ENCODE measurements around the gene WDPCP. TPM values are rescaled to one million over a fixed set of nuclear protein-coding genes. Genes with fewer than 3 reads are reported as not detected.
"Not testable (repeated sequence)": the region's sequence is repeated elsewhere in the genome, so short reads cannot be mapped to it uniquely, and the experiment has no call there.

The WDPCP gene
- total RNA-seq, 3 donors from 2014 or later (not counting 1 experiment from before 2014, with no cell fraction given), result 22.0 to 23.7 (median 22.9) TPM

- ATAC-seq (no peak), DNase-seq (no peak)
- Mint-ChIP-seq H3K4me3 (no peak overlapping the region), H3K36me3 (peaks cover 15% of the 10 kb centered on the region), H3K27ac (no peak overlapping the region), H3K27me3 (ENCODE audit: low read depth in 2 of 2) (no peaks in the 10 kb centered on the region), H3K4me1 (no peaks in the 10 kb centered on the region), H3K9me3 (peaks cover 3 to 8% of the 10 kb centered on the region in 2 donors)
- TF ChIP-seq CTCF (IDR thresholded peaks at IDR 0.05), result no peak
- no peaks in the 10 kb centered on the region for H3K4me1 ChIP-seq (ENCODE audit: control insufficient read depth, insufficient read depth, low read length)
- no peaks in the 10 kb centered on the region for H3K9me3 ChIP-seq (ENCODE audit: control insufficient read depth, insufficient read depth, low read length)
- no peaks in the 10 kb centered on the region for H3K36me3 ChIP-seq (ENCODE audit: control insufficient read depth, insufficient read depth, low read length)
- no peak overlapping the region for H3K27ac ChIP-seq (ENCODE audit: low read length)
- intact Hi-C loops (cut with micrococcal nuclease), result no loop called here
- no peak overlapping the region for H3K4me3 ChIP-seq (ENCODE audit: low read length)
- no CpG with 5 or more reads among the region's 1 CpG for WGBS (ENCODE audit: insufficient coverage)
- H3K27me3 ChIP-seq (ENCODE audit: control insufficient read depth, insufficient read depth, low read length), result no peaks in the 10 kb centered on the region
Measured at GRCh38 chr2:63369146-63369545, 219.1 kb downstream of the WDPCP start.

- no peak for TF ChIP-seq CTCF (IDR thresholded peaks at IDR 0.05)
- H3K27me3 ChIP-seq (ENCODE audit: control insufficient read depth, insufficient read depth, low read length), result no peaks in the 10 kb centered on the region
- no peak overlapping the region for H3K27ac ChIP-seq (ENCODE audit: low read length)
- no peak overlapping the region for H3K4me3 Mint-ChIP-seq
- WGBS (ENCODE audit: insufficient coverage), result 100% methylated on average over 1 of the region's 1 CpG
- H3K9me3 Mint-ChIP-seq, result no peaks in the 10 kb centered on the region
- DNase-seq (no peak), ATAC-seq (no peak)
- H3K9me3 ChIP-seq (ENCODE audit: control insufficient read depth, insufficient read depth, low read length), result no peaks in the 10 kb centered on the region
- no peak overlapping the region for H3K27ac Mint-ChIP-seq
- H3K4me1 Mint-ChIP-seq, result peaks cover 0 to 14% of the 10 kb centered on the region in 2 donors
- no peaks in the 10 kb centered on the region for H3K4me1 ChIP-seq (ENCODE audit: control insufficient read depth, insufficient read depth, low read length)
- H3K4me3 ChIP-seq (ENCODE audit: low read length), result no peak overlapping the region
- H3K36me3 ChIP-seq (ENCODE audit: control insufficient read depth, insufficient read depth, low read length), result no peaks in the 10 kb centered on the region
- intact Hi-C loops (cut with micrococcal nuclease), result no loop called here
- H3K27me3 Mint-ChIP-seq (ENCODE audit: low read depth in 2 of 2), result no peaks in the 10 kb centered on the region
- no peaks in the 10 kb centered on the region for H3K36me3 Mint-ChIP-seq
Measured at GRCh38 chr2:63364866-63365265, 223.4 kb downstream of the WDPCP start.

GRCh38 chr2:63357722-63358121, 230.6 kb downstream of the WDPCP start:
- peaks cover 24% of the 10 kb centered on the region for H3K36me3 Mint-ChIP-seq

GRCh38 chr2:63347361-63347760, 240.9 kb downstream of the WDPCP start:
- H3K9me3 ChIP-seq (ENCODE audit: control insufficient read depth, insufficient read depth, low read length), result peaks cover 8% of the 10 kb centered on the region
- ATAC-seq, result no peak
- no peaks in the 10 kb centered on the region for H3K27me3 Mint-ChIP-seq (ENCODE audit: low read depth in 2 of 2)
- WGBS (ENCODE audit: insufficient coverage), result 95% methylated on average over 2 of the region's 2 CpGs
- peaks cover 8 to 20% of the 10 kb centered on the region in 2 donors for H3K9me3 Mint-ChIP-seq
- no peak overlapping the region for H3K4me3 ChIP-seq (ENCODE audit: low read length)
- H3K27ac ChIP-seq (ENCODE audit: low read length), result no peak overlapping the region
- no peaks in the 10 kb centered on the region for H3K36me3 ChIP-seq (ENCODE audit: control insufficient read depth, insufficient read depth, low read length)
- no peaks in the 10 kb centered on the region for H3K4me1 ChIP-seq (ENCODE audit: control insufficient read depth, insufficient read depth, low read length)
- H3K27me3 ChIP-seq (ENCODE audit: control insufficient read depth, insufficient read depth, low read length), result no peaks in the 10 kb centered on the region
- no peak overlapping the region for H3K4me3 Mint-ChIP-seq
- H3K27ac Mint-ChIP-seq, result no peak overlapping the region
- no peak for DNase-seq
- TF ChIP-seq CTCF (IDR thresholded peaks at IDR 0.05), result no peak
- peaks cover 19% of the 10 kb centered on the region for H3K36me3 Mint-ChIP-seq
- no peaks in the 10 kb centered on the region for H3K4me1 Mint-ChIP-seq
- intact Hi-C loops (cut with micrococcal nuclease), result no loop called here

More at GRCh38 chr2:63357722-63358121, 230.6 kb downstream of the WDPCP start:
- WGBS (ENCODE audit: insufficient coverage), result 80% methylated on average over 1 of the region's 1 CpG
- DNase-seq; intact Hi-C loops (cut with micrococcal nuclease); H3K27me3 Mint-ChIP-seq (ENCODE audit: low read depth in 2 of 2); H3K4me1 ChIP-seq (ENCODE audit: control insufficient read depth, insufficient read depth, low read length); H3K36me3 ChIP-seq (ENCODE audit: control insufficient read depth, insufficient read depth, low read length); H3K27me3 ChIP-seq (ENCODE audit: control insufficient read depth, insufficient read depth, low read length); ATAC-seq; H3K4me3 Mint-ChIP-seq; H3K27ac ChIP-seq (ENCODE audit: low read length); H3K4me3 ChIP-seq (ENCODE audit: low read length); H3K27ac Mint-ChIP-seq: not testable (repeated sequence)
- peaks cover 0 to 14% of the 10 kb centered on the region in 2 donors for H3K4me1 Mint-ChIP-seq
- H3K9me3 Mint-ChIP-seq, result peaks cover 10 to 12% of the 10 kb centered on the region in 2 donors
- H3K9me3 ChIP-seq (ENCODE audit: control insufficient read depth, insufficient read depth, low read length), result peaks cover 19% of the 10 kb centered on the region
